IMR-90 (cell line): ENCODE results near the gene PPFIA1. TPM values are rescaled to one million over a fixed set of nuclear protein-coding genes. Genes with fewer than 3 reads are reported as not detected.
"Not testable (repeated sequence)": the region's sequence is repeated elsewhere in the genome, so short reads cannot be mapped to it uniquely, and the experiment has no call there.

ENCODE experiments used
- ATAC-seq: fragments of 200-7000 bp; cut with Tn5 transposase; 2 replicates; pipeline ENCODE4 v1.9.1; 2020; ENCODE audit warnings: low read depth, mild to moderate bottlenecking, moderate library complexity
- BruUV-seq: library from RNA; stranded (reverse); fragments of 400-500 nt; replicated peaks from 2 replicates; lab custom pipeline; 2021; lab: Mats Ljungman, UMichigan
- CTCF ChIA-PET: fragments of 300-600 bp; formaldehyde crosslinking; extraction: SDS; loops from one replicate; lab custom pipeline; 2021; ENCODE audit warnings: antibody characterized with exemption; lab: Yijun Ruan, JAX
- POLR2A ChIA-PET: fragments of 300-600 bp; sonication (Branson Sonifier 250); formaldehyde crosslinking; loops from one replicate; lab custom pipeline; 2022; ENCODE audit warnings: antibody characterized with exemption; ENCODE audit not compliant: unreplicated experiment; lab: Charles Lee
- DNase-seq: peaks from one replicate; pipeline ENCODE4 v3.0.0; 2013
- H2AFZ ChIP-seq: replicated peaks from 2 replicates; pipeline ENCODE3; 2013; ENCODE audit warnings: low read length, mild to moderate bottlenecking; ENCODE audit not compliant: poor library complexity
- H2AK5ac ChIP-seq: 2 replicates; pipeline ENCODE4 v1.6.1; 2013; ENCODE audit warnings: low read depth, low read length, inconsistent platforms
- H2AK9ac ChIP-seq: replicated peaks from 2 replicates; pipeline ENCODE3; 2013; ENCODE audit warnings: mild to moderate bottlenecking, low read depth, low read length, moderate library complexity; ENCODE audit not compliant: poor library complexity
- H2BK120ac ChIP-seq: 2 replicates; pipeline ENCODE4 v1.6.1; 2013; ENCODE audit warnings: low read depth, low read length, inconsistent platforms
- H2BK15ac ChIP-seq: 3 replicates; pipeline ENCODE4 v1.6.1; 2013; ENCODE audit warnings: low read depth, low read length, inconsistent platforms
- H2BK20ac ChIP-seq: 2 replicates; pipeline ENCODE4 v1.6.1; 2013; ENCODE audit warnings: low read depth, mild to moderate bottlenecking, inconsistent platforms, low read length, moderate library complexity
- H2BK5ac ChIP-seq: 2 replicates; pipeline ENCODE4 v1.6.1; 2013; ENCODE audit warnings: mild to moderate bottlenecking, low read depth, low read length, inconsistent platforms; ENCODE audit not compliant: poor library complexity, severe bottlenecking
- H3K14ac ChIP-seq: replicated peaks from 2 replicates; pipeline ENCODE4 v1.6.1; 2013; ENCODE audit warnings: low read depth, low read length, inconsistent platforms
- H3K18ac ChIP-seq: 2 replicates; pipeline ENCODE4 v1.6.1; 2013; ENCODE audit warnings: low read depth, low read length, control low read depth
- H3K23ac ChIP-seq: 2 replicates; pipeline ENCODE4 v1.6.1; 2013; ENCODE audit warnings: low read depth, low read length, inconsistent platforms
- H3K27ac ChIP-seq: 2 replicates; pipeline ENCODE4 v1.5.1; 2013; ENCODE audit warnings: mild to moderate bottlenecking, control low read depth, low read length; ENCODE audit not compliant: insufficient read depth
- H3K27me3 ChIP-seq: 2 replicates; pipeline ENCODE4 v1.6.1; 2013; ENCODE audit warnings: low read length; ENCODE audit not compliant: control insufficient read depth, insufficient read depth
- H3K36me3 ChIP-seq: 2 replicates; pipeline ENCODE4 v1.6.1; 2013; ENCODE audit warnings: low read length, mixed read lengths; ENCODE audit not compliant: control insufficient read depth, insufficient read depth
- H3K4ac ChIP-seq: 2 replicates; pipeline ENCODE4 v1.6.1; 2013; ENCODE audit warnings: low read depth, low read length, inconsistent platforms
- H3K4me1 ChIP-seq: 2 replicates; pipeline ENCODE4 v1.6.1; 2013; ENCODE audit warnings: low read length, mixed read lengths; ENCODE audit not compliant: control insufficient read depth, insufficient read depth
- H3K4me2 ChIP-seq: 2 replicates; pipeline ENCODE4 v1.6.1; 2013; ENCODE audit warnings: low read depth, mild to moderate bottlenecking, control low read depth, low read length, moderate library complexity
- H3K4me3 ChIP-seq: 2 replicates; pipeline ENCODE4 v1.5.1; 2013; ENCODE audit warnings: low read depth, mild to moderate bottlenecking, control low read depth, low read length, moderate library complexity; ENCODE audit not compliant: insufficient read depth
- H3K56ac ChIP-seq: 2 replicates; pipeline ENCODE4 v1.6.1; 2013; ENCODE audit warnings: low read length, inconsistent platforms; ENCODE audit not compliant: insufficient read depth; ENCODE audit errors: extremely low read depth
- H3K79me1 ChIP-seq, 2 experiments: 2 replicates each; pipeline ENCODE4 v1.6.1; 2013; ENCODE audit warnings: low read length in 2 of 2, inconsistent platforms in 1 of 2, low read depth in 1 of 2
- H3K9ac ChIP-seq: 2 replicates; pipeline ENCODE4 v1.6.1; 2013; ENCODE audit warnings: low read depth, low read length, control low read depth
- H3K9me1 ChIP-seq: 2 replicates; pipeline ENCODE4 v1.6.1; 2013; ENCODE audit warnings: low read length, inconsistent platforms; ENCODE audit not compliant: insufficient read depth
- H3K9me3 ChIP-seq: 2 replicates; pipeline ENCODE4 v1.6.1; 2013; ENCODE audit warnings: low read length; ENCODE audit not compliant: control insufficient read depth, insufficient read depth
- H4K20me1 ChIP-seq: 2 replicates; pipeline ENCODE4 v1.6.1; 2013; ENCODE audit warnings: low read length, inconsistent platforms; ENCODE audit not compliant: insufficient read depth
- H4K5ac ChIP-seq: 2 replicates; pipeline ENCODE4 v1.6.1; 2013; ENCODE audit warnings: mild to moderate bottlenecking, low read depth, low read length, control low read depth
- H4K8ac ChIP-seq, 2 experiments: 2 replicates each; pipeline ENCODE4 v1.6.1; 2013; ENCODE audit warnings: low read depth in 2 of 2, low read length in 2 of 2, control low read depth in 1 of 2, inconsistent platforms in 1 of 2
- H4K91ac ChIP-seq: 2 replicates; pipeline ENCODE4 v1.6.1; 2013; ENCODE audit warnings: low read depth, low read length, inconsistent platforms; ENCODE audit not compliant: insufficient read depth
- WGBS, 2 experiments: methylation state at CpG; one replicate each; pipeline versions ENCODE4 v1.1.5 to v1.1.7; 2013; ENCODE audit warnings: missing lambda C conversion rate in 2 of 2; ENCODE audit not compliant: insufficient read length in 1 of 2; ENCODE audit errors: extremely low coverage in 2 of 2; 5-methylcytosine and 5-hydroxymethylcytosine counted together
- dilution Hi-C: fragments of 300-500 bp; cut with HindIII; formaldehyde crosslinking; loops from one replicate; pipeline ENCODE4 v1.14.3; 2018; ENCODE audit warnings: low sequenced_read_pairs; ENCODE audit not compliant: unreplicated experiment
- in situ Hi-C: fragments of 300-500 bp; cut with MboI; formaldehyde crosslinking; loops from 3 replicates; pipeline ENCODE4 v1.14.3; 2019; ENCODE audit warnings: low sequenced_read_pairs, inconsistent platforms, mixed read lengths
- intact Hi-C: fragments of 100-400 bp; cut with micrococcal nuclease; formaldehyde crosslinking; loops from 2 replicates; pipeline ENCODE4 v1.10.0; 2022
- polyA plus RNA-seq, 3 experiments: library from polyadenylated mRNA; depleted of rRNA; stranded (reverse); fragments of >200 nt; gene quantifications; 2 replicates each; pipeline ENCODE4 v1.2.3, GENCODE V29; 2012; ENCODE audit warnings: low replicate concordance in 1 of 3
- total RNA-seq: library from RNA; depleted of rRNA; stranded (reverse); fragments of >200 nt; gene quantifications from 2 replicates; pipeline ENCODE4 v1.2.3, GENCODE V29; 2012

The PPFIA1 gene
- total and polyA plus RNA-seq, 2 of the 4 experiments (the other 2 are of a cell fraction), result 25.6 to 37.2 TPM

DNA sequence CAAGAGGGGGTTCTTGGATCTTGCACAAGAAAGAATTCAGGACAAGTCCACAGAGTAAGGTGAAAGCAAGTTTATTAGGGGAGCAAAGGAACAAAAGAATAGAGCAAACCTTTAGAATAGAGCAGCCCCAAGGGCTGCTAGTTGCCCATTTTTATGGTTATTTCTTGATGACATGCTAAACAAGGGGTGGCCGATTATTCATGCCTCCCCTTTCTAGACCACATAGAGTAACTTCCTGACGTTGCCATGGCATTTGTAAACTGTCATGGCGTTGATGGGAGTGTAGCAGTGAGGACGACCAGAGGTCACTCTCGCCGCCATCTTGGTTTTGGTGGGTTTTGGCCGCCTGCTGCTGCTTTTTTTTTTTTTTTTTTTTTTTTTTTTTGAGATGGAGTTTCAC lies 120.4 kb downstream of the PPFIA1 start:
- DNase-seq, H2BK15ac ChIP-seq, H2AFZ ChIP-seq, ATAC-seq, POLR2A ChIA-PET, H3K9me3 ChIP-seq, dilution Hi-C loops, H3K4me1 ChIP-seq, intact Hi-C loops, H4K91ac ChIP-seq, H4K20me1 ChIP-seq, H2BK20ac ChIP-seq, H3K9ac ChIP-seq, H3K4me2 ChIP-seq, H3K4ac ChIP-seq, CTCF ChIA-PET, H4K5ac ChIP-seq, H3K9me1 ChIP-seq, H2BK5ac ChIP-seq, H3K23ac ChIP-seq, H3K56ac ChIP-seq, H2BK120ac ChIP-seq, BruUV-seq, H3K27me3 ChIP-seq, H2AK9ac ChIP-seq, H3K14ac ChIP-seq, H4K8ac ChIP-seq, H3K27ac ChIP-seq, H2AK5ac ChIP-seq, in situ Hi-C loops, H3K4me3 ChIP-seq, H3K18ac ChIP-seq: not testable (repeated sequence)
- WGBS, 2 experiments, result no CpG with 5 or more reads among the region's 7 CpGs
- Histone ChIP-seq H3K36me3 (peaks cover 14% of the 10 kb centered on the region), H3K79me1 (peaks cover 8 to 80% of the 10 kb centered on the region in 2 experiments)
